Measurements from ENCODE around the gene GRIA3.

GRIA3 gene

GRCh38 chrX:123230798-123231197, 46.7 kb downstream of the GRIA3 start:
- no peak for TF ChIP-seq Cebpa-rat (IDR thresholded peaks at IDR 0.05)
- no peaks in the 10 kb centered on the region for H3K9me3 ChIP-seq (replicated peaks in 1 of 11)
- H3K4me2 ChIP-seq: no peak overlapping the region
- peaks cover 72 to 99% (median 97%) of the 10 kb centered on the region in 11 experiments for H3K27me3 ChIP-seq
- no peaks in the 10 kb centered on the region for H3K36me3 ChIP-seq
- H3K4me3 ChIP-seq: no peak overlapping the region
- no peaks in the 10 kb centered on the region; a peak in 1 of 22 replicates for H4K20me1 ChIP-seq
- no peaks in the 10 kb centered on the region for H3K4me1 ChIP-seq
- H3K9ac ChIP-seq: no peak overlapping the region
- H3K27ac ChIP-seq: no peak overlapping the region

- Histone ChIP-seq H3K4me2 (no peak overlapping the region), H3K9ac (no peak overlapping the region), H3K27ac (no peak overlapping the region), H3K9me3 (replicated peaks in 1 of 11) (no peaks in the 10 kb centered on the region), H3K27me3 (peaks cover 89 to 99% (median 97%) of the 10 kb centered on the region in 11 experiments), H3K36me3 (no peaks in the 10 kb centered on the region), H3K4me3 (no peak overlapping the region), H3K4me1 (no peaks in the 10 kb centered on the region), H4K20me1 (no peaks in the 10 kb centered on the region; a peak in 1 of 22 replicates)
- TF ChIP-seq Cebpa-rat (IDR thresholded peaks at IDR 0.05): no peak
These were observed 52.8 kb downstream of the GRIA3 start for GRCh38 chrX:123236859-123237258.

GRCh38 chrX:123237271-123237670, 53.2 kb downstream of the GRIA3 start:
- no peak overlapping the region for H3K4me3 ChIP-seq
- no peak for TF ChIP-seq Cebpa-rat (IDR thresholded peaks at IDR 0.05)
- H3K27me3 ChIP-seq: peaks cover 90 to 99% (median 97%) of the 10 kb centered on the region in 11 experiments
- no peaks in the 10 kb centered on the region for H3K9me3 ChIP-seq (replicated peaks in 1 of 11)
- H3K4me2 ChIP-seq: no peak overlapping the region
- no peak overlapping the region for H3K9ac ChIP-seq
- H3K36me3 ChIP-seq: no peaks in the 10 kb centered on the region
- H3K27ac ChIP-seq: no peak overlapping the region
- H3K4me1 ChIP-seq: no peaks in the 10 kb centered on the region
- H4K20me1 ChIP-seq: no peaks in the 10 kb centered on the region; a peak in 1 of 22 replicates

- no peaks in the 10 kb centered on the region for H3K36me3 ChIP-seq
- no peak overlapping the region for H3K9ac ChIP-seq
- 0 out of 22 replicates have a peak, but pooled peaks cover 0 to 5% (median 0%) of the 10 kb centered on the region in 11 experiments for H3K9me3 ChIP-seq (replicated peaks in 1 of 11)
- H4K20me1 ChIP-seq: no peaks in the 10 kb centered on the region; a peak in 1 of 22 replicates
- peaks cover 56 to 97% (median 91%) of the 10 kb centered on the region in 11 experiments for H3K27me3 ChIP-seq
- TF ChIP-seq Cebpa-rat (IDR thresholded peaks at IDR 0.05): no peak
- H3K4me2 ChIP-seq: no peak overlapping the region
- H3K4me1 ChIP-seq: no peaks in the 10 kb centered on the region; a peak in 1 of 20 replicates
- no peak overlapping the region for H3K27ac ChIP-seq
- no peak overlapping the region for H3K4me3 ChIP-seq
These were observed 70.4 kb downstream of the GRIA3 start for GRCh38 chrX:123254457-123254856.

- Histone ChIP-seq H3K4me2 (no peak overlapping the region), H3K9ac (no peak overlapping the region), H4K20me1 (no peaks in the 10 kb centered on the region; a peak in 1 of 22 replicates), H3K36me3 (no peaks in the 10 kb centered on the region), H3K27me3 (peaks cover 66 to 96% (median 93%) of the 10 kb centered on the region in 11 experiments), H3K9me3 (replicated peaks in 1 of 11) (0 out of 22 replicates have a peak, but pooled peaks cover 0 to 5% (median 0%) of the 10 kb centered on the region in 11 experiments), H3K4me3 (no peak overlapping the region), H3K27ac (no peak overlapping the region), H3K4me1 (no peaks in the 10 kb centered on the region; a peak in 1 of 20 replicates)
- no peak for TF ChIP-seq Cebpa-rat (IDR thresholded peaks at IDR 0.05)
These were observed 72.3 kb downstream of the GRIA3 start for GRCh38 chrX:123256378-123256777.

GRCh38 chrX:123260920-123261418, 76.9 kb downstream of the GRIA3 start:
- TF ChIP-seq Cebpa-rat (IDR thresholded peaks at IDR 0.05): no peak
- no peak overlapping the region for H3K27ac ChIP-seq
- no peak overlapping the region for H3K4me2 ChIP-seq
- no peaks in the 10 kb centered on the region for H4K20me1 ChIP-seq
- no peaks in the 10 kb centered on the region for H3K4me1 ChIP-seq
- 0 out of 22 replicates have a peak, but pooled peaks cover 0 to 5% (median 0%) of the 10 kb centered on the region in 11 experiments for H3K9me3 ChIP-seq (replicated peaks in 1 of 11)
- no peaks in the 10 kb centered on the region for H3K36me3 ChIP-seq
- no peak overlapping the region for H3K4me3 ChIP-seq
- no peak overlapping the region for H3K9ac ChIP-seq
- H3K27me3 ChIP-seq: peaks cover 85 to 97% (median 95%) of the 10 kb centered on the region in 11 experiments

GRCh38 chrX:123263270-123263669, 79.2 kb downstream of the GRIA3 start:
- Histone ChIP-seq H3K9me3 (replicated peaks in 1 of 11) (no peaks in the 10 kb centered on the region), H3K9ac (no peak overlapping the region), H3K4me1 (no peaks in the 10 kb centered on the region), H3K27me3 (peaks cover 84 to 100% (median 98%) of the 10 kb centered on the region in 11 experiments), H3K27ac (no peak overlapping the region), H3K36me3 (no peaks in the 10 kb centered on the region), H3K4me2 (no peak overlapping the region), H3K4me3 (no peak overlapping the region), H4K20me1 (no peaks in the 10 kb centered on the region; a peak in 1 of 22 replicates)
- no peak for TF ChIP-seq Cebpa-rat (IDR thresholded peaks at IDR 0.05)

GRCh38 chrX:123263747-123264146, 79.7 kb downstream of the GRIA3 start:
- H3K4me2 ChIP-seq: no peak overlapping the region
- no peak overlapping the region for H3K9ac ChIP-seq
- H3K4me1 ChIP-seq: no peaks in the 10 kb centered on the region
- H4K20me1 ChIP-seq: peaks cover 0 to 1% (median 0%) of the 10 kb centered on the region in 11 experiments; a peak in 1 of 22 replicates
- no peaks in the 10 kb centered on the region for H3K9me3 ChIP-seq (replicated peaks in 1 of 11)
- no peaks in the 10 kb centered on the region for H3K36me3 ChIP-seq
- TF ChIP-seq Cebpa-rat (IDR thresholded peaks at IDR 0.05): no peak
- H3K27ac ChIP-seq: no peak overlapping the region
- H3K4me3 ChIP-seq: no peak overlapping the region
- peaks cover 80 to 100% (median 97%) of the 10 kb centered on the region in 11 experiments for H3K27me3 ChIP-seq

- Histone ChIP-seq H3K9me3 (replicated peaks in 1 of 11) (no peaks in the 10 kb centered on the region), H3K4me3 (no peak overlapping the region), H3K27ac (no peak overlapping the region), H3K4me1 (no peaks in the 10 kb centered on the region), H3K27me3 (peaks cover 82 to 100% (median 98%) of the 10 kb centered on the region in 11 experiments), H3K4me2 (no peak overlapping the region), H3K9ac (no peak overlapping the region), H3K36me3 (no peaks in the 10 kb centered on the region), H4K20me1 (peaks cover 0 to 4% (median 0%) of the 10 kb centered on the region in 11 experiments; a peak in 1 of 22 replicates)
- TF ChIP-seq Cebpa-rat (IDR thresholded peaks at IDR 0.05): no peak
These were observed 83.1 kb downstream of the GRIA3 start for GRCh38 chrX:123267220-123267619.

- no peaks in the 10 kb centered on the region for H3K9me3 ChIP-seq (replicated peaks in 1 of 11)
- H4K20me1 ChIP-seq: 0 out of 22 replicates have a peak, but pooled peaks cover 0 to 4% (median 0%) of the 10 kb centered on the region in 11 experiments
- no peak overlapping the region for H3K4me3 ChIP-seq
- H3K9ac ChIP-seq: no peak overlapping the region
- no peak overlapping the region for H3K27ac ChIP-seq
- H3K27me3 ChIP-seq: peaks cover 70 to 100% (median 98%) of the 10 kb centered on the region in 11 experiments
- H3K4me2 ChIP-seq: no peak overlapping the region
- no peaks in the 10 kb centered on the region for H3K36me3 ChIP-seq
- H3K4me1 ChIP-seq: no peaks in the 10 kb centered on the region
- no peak for TF ChIP-seq Cebpa-rat (IDR thresholded peaks at IDR 0.05)
These were observed 87.8 kb downstream of the GRIA3 start for GRCh38 chrX:123271902-123272301.

All from BLaER1 treated with 17β-estradiol and CSF1 and Interleukin-3, amounts not matched to agents 10 nM and 100 nM (cell line).